Measurements from ENCODE around the gene RASEF. TPM values are rescaled to one million over a fixed set of nuclear protein-coding genes. Genes with fewer than 3 reads are reported as not detected.

Gene RASEF
- total RNA-seq, 1 donor from 2014 or later, result 0.28 TPM

DNA sequence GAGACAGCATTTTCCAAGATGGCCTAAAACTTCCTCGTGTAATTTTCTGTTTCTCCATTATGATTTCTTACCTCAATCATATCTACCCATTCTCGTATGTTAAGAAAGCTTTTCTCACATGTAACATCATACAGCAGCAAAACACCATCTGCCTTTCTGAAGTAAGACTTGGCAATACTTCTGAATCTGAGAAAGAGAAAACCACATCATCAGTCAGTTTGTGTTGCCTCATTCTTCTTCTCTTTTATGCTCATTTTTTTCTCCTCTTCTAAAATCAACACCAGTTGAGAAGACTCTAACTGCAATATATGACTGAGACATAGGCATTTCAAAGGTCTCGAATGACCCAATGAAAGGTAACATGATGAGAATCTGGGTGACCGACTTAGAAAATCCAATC is 66.0 kb downstream of the RASEF start:
- no peaks in the 10 kb centered on the region for H3K4me1 Mint-ChIP-seq (ENCODE audit: unreplicated experiment)
- H3K27me3 Mint-ChIP-seq (ENCODE audit: unreplicated experiment), result no peaks in the 10 kb centered on the region
- H3K27ac Mint-ChIP-seq (ENCODE audit: unreplicated experiment), result no peak overlapping the region
- no peaks in the 10 kb centered on the region for H3K9me3 Mint-ChIP-seq (ENCODE audit: unreplicated experiment)
- H3K36me3 Mint-ChIP-seq (ENCODE audit: low read depth, unreplicated experiment), result no peaks in the 10 kb centered on the region
- H3K4me3 Mint-ChIP-seq (ENCODE audit: unreplicated experiment), result no peak overlapping the region
- no peak for DNase-seq (ENCODE audit: low spot score)
- TF ChIP-seq, protein P1, sequence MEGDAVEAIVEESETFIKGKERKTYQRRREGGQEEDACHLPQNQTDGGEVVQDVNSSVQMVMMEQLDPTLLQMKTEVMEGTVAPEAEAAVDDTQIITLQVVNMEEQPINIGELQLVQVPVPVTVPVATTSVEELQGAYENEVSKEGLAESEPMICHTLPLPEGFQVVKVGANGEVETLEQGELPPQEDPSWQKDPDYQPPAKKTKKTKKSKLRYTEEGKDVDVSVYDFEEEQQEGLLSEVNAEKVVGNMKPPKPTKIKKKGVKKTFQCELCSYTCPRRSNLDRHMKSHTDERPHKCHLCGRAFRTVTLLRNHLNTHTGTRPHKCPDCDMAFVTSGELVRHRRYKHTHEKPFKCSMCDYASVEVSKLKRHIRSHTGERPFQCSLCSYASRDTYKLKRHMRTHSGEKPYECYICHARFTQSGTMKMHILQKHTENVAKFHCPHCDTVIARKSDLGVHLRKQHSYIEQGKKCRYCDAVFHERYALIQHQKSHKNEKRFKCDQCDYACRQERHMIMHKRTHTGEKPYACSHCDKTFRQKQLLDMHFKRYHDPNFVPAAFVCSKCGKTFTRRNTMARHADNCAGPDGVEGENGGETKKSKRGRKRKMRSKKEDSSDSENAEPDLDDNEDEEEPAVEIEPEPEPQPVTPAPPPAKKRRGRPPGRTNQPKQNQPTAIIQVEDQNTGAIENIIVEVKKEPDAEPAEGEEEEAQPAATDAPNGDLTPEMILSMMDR (IDR thresholded peaks at IDR 0.05; ENCODE audit: unreplicated experiment), result no peak

DNA sequence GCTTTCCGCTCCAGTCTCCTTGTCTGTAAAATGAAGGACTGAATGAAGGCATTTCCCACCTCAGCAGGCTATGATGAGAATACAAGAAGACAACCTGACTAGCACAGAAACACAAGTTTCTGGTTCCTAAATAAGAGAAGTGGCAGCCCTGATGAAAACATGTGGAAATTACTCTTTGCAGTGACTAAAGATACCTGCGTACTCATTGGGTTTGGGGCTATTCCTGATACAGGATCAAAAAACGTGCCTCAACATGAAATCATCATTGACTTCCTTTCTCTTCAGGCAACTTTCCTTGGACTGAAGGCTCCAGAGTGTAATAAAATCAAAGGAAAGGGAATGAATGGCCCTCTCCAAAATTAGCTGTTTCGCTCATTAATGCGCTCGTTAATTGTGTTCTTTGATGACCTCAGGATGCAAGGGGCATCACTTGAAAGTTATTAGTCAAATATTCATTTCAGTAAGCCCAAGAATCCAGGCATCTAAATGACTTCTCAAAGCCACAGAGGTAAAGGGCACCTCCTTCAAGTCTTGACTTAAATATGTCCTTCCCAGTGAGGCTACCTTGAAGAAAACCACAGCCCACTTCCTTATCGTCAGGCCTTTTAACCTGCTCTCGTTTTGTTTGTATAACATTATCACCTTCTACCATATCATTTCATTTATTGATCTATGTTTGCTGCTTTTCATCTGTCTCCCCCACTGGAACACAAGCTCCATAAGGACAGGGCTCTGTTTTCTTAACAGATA is 68.9 kb downstream of the RASEF start:
- TF ChIP-seq, protein P1 (IDR thresholded peaks at IDR 0.05; ENCODE audit: unreplicated experiment), result no peak
- no peak for DNase-seq (ENCODE audit: low spot score)
- Mint-ChIP-seq H3K4me1 (ENCODE audit: unreplicated experiment) (no peaks in the 10 kb centered on the region), H3K27ac (ENCODE audit: unreplicated experiment) (no peak overlapping the region), H3K4me3 (ENCODE audit: unreplicated experiment) (no peak overlapping the region), H3K9me3 (ENCODE audit: unreplicated experiment) (no peaks in the 10 kb centered on the region), H3K27me3 (ENCODE audit: unreplicated experiment) (no peaks in the 10 kb centered on the region), H3K36me3 (ENCODE audit: low read depth, unreplicated experiment) (no peaks in the 10 kb centered on the region)

DNA sequence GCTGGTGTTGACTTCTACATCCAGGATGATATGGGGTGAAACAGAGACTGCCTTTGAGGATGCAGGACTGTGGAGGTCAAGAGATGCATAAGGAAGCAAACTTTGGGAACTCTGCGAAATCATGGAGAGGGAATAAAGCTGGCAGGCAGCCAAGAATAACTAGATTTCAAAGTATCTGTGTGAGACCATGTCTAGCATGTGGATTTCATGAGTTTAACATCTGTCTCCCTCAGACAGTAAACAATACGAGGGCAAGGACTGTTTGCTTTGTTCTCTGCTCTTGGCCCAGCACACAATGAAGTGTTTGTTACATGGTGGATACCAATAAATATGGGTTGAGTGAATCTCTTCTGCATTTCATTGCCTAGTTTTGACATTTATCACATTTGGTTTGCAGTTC is 71.3 kb downstream of the RASEF start:
- H3K36me3 Mint-ChIP-seq (ENCODE audit: low read depth, unreplicated experiment), result no peaks in the 10 kb centered on the region
- no peak for DNase-seq (ENCODE audit: low spot score)
- H3K4me1 Mint-ChIP-seq (ENCODE audit: unreplicated experiment), result no peaks in the 10 kb centered on the region
- H3K4me3 Mint-ChIP-seq (ENCODE audit: unreplicated experiment), result no peak overlapping the region
- TF ChIP-seq, protein P1 (IDR thresholded peaks at IDR 0.05; ENCODE audit: unreplicated experiment), result no peak
- no peaks in the 10 kb centered on the region for H3K9me3 Mint-ChIP-seq (ENCODE audit: unreplicated experiment)
- no peak overlapping the region for H3K27ac Mint-ChIP-seq (ENCODE audit: unreplicated experiment)
- no peaks in the 10 kb centered on the region for H3K27me3 Mint-ChIP-seq (ENCODE audit: unreplicated experiment)

DNA sequence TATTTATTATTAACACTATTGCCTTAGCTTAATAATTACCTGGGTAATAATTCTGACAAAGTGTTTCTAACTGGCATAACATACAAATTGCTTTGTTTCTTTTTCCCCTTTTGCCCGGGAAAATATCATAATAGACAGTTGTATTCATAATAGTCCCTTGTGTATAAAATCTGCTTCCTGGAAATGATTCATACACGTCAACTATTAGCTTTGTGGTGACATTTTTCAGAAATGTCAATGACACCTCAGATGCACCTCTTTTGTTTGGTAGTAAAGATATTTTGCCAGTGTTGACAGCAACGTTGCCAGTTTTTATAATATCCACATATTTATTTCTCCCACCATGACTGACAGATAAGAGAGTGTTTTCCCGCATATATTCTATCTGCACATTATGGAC is 73.0 kb downstream of the RASEF start:
- Mint-ChIP-seq H3K4me3 (ENCODE audit: unreplicated experiment) (no peak overlapping the region), H3K27ac (ENCODE audit: unreplicated experiment) (no peak overlapping the region), H3K36me3 (ENCODE audit: low read depth, unreplicated experiment) (no peaks in the 10 kb centered on the region)

DNA sequence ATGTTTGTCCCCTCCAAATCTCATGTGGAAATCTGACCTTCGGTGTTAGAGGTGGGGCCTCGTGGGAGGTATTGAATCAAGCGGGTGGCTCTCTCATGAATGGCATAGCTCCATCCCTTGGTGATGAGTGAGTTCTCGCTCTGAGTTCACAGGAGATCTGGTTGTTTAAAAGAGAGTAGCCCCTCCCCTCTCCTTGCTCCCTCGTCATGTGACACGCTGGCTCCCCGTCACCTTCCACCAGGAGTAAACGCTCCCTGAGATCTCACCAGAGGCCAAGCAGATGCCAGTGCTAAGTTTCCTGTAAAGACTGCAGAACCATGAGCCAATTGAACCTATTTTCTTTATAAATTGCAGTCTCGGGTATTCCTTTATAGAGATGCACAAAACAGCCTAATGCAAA is 74.5 kb downstream of the RASEF start:
- H3K27me3 Mint-ChIP-seq (ENCODE audit: unreplicated experiment), result no peaks in the 10 kb centered on the region
- TF ChIP-seq, protein P1 (IDR thresholded peaks at IDR 0.05; ENCODE audit: unreplicated experiment), result no peak
- no peaks in the 10 kb centered on the region for H3K4me1 Mint-ChIP-seq (ENCODE audit: unreplicated experiment)
- no peaks in the 10 kb centered on the region for H3K9me3 Mint-ChIP-seq (ENCODE audit: unreplicated experiment)
- H3K4me3 Mint-ChIP-seq (ENCODE audit: unreplicated experiment), result no peak overlapping the region
- no peaks in the 10 kb centered on the region for H3K36me3 Mint-ChIP-seq (ENCODE audit: low read depth, unreplicated experiment)
- no peak overlapping the region for H3K27ac Mint-ChIP-seq (ENCODE audit: unreplicated experiment)
- no peak for DNase-seq (ENCODE audit: low spot score)

More for the DNA sequence above, 73.0 kb downstream of the RASEF start:
- H3K9me3 Mint-ChIP-seq (ENCODE audit: unreplicated experiment), result no peaks in the 10 kb centered on the region
- H3K27me3 Mint-ChIP-seq (ENCODE audit: unreplicated experiment), result no peaks in the 10 kb centered on the region
- no peak for DNase-seq (ENCODE audit: low spot score)
- H3K4me1 Mint-ChIP-seq (ENCODE audit: unreplicated experiment), result no peaks in the 10 kb centered on the region
- TF ChIP-seq, protein P1 (IDR thresholded peaks at IDR 0.05; ENCODE audit: unreplicated experiment), result no peak
